Measurements from ENCODE around the gene BIRC6. TPM values are rescaled to one million over a fixed set of nuclear protein-coding genes. Genes with fewer than 3 reads are reported as not detected.

Gene BIRC6
- total and polyA plus RNA-seq, 8 donors = 71.6 to 94.6 (median 80.9) TPM

DNA sequence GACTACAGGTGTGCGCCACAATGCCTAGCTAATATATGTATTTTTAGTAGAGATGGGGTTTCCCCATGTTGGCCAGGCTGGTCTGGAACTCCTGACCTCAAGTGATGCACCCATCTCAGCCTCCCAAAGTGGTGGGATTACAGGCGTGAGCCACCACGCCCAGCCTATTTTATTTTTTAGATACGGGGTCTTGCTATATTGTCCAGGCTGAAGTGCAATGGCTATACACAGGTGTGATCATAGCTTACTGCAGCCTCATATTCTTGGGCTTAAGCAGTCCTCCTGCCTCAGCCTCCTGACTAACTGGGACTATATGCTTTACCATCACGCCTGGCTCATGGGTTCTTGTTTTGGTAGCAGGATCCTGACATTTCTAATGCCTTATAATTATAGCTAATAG is 42.4 kb downstream of the BIRC6 start:
- no peak overlapping the region for H3K27ac ChIP-seq
- ATAC-seq = no peak
- TF ChIP-seq, protein P1, sequence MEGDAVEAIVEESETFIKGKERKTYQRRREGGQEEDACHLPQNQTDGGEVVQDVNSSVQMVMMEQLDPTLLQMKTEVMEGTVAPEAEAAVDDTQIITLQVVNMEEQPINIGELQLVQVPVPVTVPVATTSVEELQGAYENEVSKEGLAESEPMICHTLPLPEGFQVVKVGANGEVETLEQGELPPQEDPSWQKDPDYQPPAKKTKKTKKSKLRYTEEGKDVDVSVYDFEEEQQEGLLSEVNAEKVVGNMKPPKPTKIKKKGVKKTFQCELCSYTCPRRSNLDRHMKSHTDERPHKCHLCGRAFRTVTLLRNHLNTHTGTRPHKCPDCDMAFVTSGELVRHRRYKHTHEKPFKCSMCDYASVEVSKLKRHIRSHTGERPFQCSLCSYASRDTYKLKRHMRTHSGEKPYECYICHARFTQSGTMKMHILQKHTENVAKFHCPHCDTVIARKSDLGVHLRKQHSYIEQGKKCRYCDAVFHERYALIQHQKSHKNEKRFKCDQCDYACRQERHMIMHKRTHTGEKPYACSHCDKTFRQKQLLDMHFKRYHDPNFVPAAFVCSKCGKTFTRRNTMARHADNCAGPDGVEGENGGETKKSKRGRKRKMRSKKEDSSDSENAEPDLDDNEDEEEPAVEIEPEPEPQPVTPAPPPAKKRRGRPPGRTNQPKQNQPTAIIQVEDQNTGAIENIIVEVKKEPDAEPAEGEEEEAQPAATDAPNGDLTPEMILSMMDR (IDR thresholded peaks at IDR 0.05) = no peak
- no peak for DNase-seq
- no peaks in the 10 kb centered on the region for H3K4me1 ChIP-seq
- H3K27me3 ChIP-seq = no peaks in the 10 kb centered on the region
- H3K9me3 ChIP-seq = no peaks in the 10 kb centered on the region
- intact Hi-C loops (cut with DNase I) = no loop called here
- no peak overlapping the region for H3K4me3 ChIP-seq
- peaks cover 0 to 83% of the 10 kb centered on the region in 2 donors for H3K36me3 ChIP-seq

DNA sequence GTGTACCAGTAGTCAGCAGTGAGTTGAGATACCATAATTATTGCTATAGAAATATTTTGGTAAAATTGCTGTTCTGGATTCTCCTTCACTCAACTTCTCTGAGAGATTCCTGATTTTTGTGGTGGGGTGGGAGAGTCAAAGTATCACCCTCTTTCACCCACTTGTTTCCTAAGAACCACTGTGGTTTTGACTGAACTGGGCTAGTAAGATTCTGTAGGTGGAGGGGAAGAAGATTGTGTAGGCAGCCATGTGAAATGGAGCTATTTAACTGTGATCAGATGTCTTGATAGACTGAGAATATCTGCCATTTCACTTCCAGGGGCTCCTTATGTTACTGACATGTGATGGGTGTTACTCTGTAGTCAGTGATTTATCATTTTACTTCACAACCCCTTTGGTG is 45.3 kb downstream of the BIRC6 start:
- Histone ChIP-seq H3K36me3 (peaks cover 0 to 84% of the 10 kb centered on the region in 2 donors), H3K9me3 (no peaks in the 10 kb centered on the region), H3K27ac (no peak overlapping the region), H3K4me3 (no peak overlapping the region), H3K27me3 (no peaks in the 10 kb centered on the region), H3K4me1 (no peaks in the 10 kb centered on the region)
- TF ChIP-seq, protein P1 (IDR thresholded peaks at IDR 0.05) = no peak
- no peak for DNase-seq
- no peak for ATAC-seq
- intact Hi-C loops (cut with DNase I) = no loop called here

DNA sequence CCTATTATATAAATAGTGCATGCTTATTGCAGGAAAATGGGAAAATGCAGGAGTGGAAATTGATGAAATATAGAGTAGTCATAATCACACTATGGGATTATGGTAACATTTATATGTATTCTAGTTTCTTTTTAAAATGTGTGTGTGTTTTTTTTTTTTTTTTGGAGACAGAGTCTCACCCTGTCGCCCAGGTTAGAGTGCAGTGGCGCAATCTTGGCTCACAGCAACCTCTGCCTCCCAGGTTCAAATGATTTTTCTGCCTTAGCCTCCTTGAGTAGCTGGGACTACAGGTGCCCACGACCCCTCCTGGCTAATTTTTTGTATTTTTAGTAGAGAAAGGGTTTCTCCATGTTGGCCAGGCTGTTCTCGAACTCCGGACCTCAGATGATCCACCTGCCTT is 47.0 kb downstream of the BIRC6 start:
- intact Hi-C loops (cut with DNase I) = no loop called here
- TF ChIP-seq, protein P1 (IDR thresholded peaks at IDR 0.05) = no peak
- no peak overlapping the region for H3K27ac ChIP-seq
- no peaks in the 10 kb centered on the region for H3K4me1 ChIP-seq
- H3K9me3 ChIP-seq = no peaks in the 10 kb centered on the region
- H3K27me3 ChIP-seq = no peaks in the 10 kb centered on the region
- peaks cover 0 to 88% of the 10 kb centered on the region in 2 donors for H3K36me3 ChIP-seq
- H3K4me3 ChIP-seq = no peak overlapping the region
- ATAC-seq (no peak), DNase-seq (no peak)

DNA sequence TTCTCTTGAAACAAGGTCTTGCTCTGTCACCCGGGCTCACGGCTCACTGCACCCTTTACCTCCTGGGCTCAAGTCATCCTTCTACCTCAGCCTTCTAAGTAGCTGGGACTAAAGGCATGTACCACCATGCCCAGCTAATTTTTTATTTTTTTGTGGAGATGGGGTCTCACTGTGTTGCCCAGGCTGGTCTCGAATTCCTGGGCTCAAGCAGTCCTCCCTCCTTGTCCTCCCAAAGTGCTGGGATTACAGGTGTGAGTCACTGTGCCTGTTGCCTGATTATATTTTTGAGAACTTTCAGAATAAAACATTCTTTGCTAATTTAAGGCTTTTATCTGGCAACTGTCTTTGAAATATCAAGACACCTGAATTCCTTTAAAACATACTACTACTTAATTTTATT is 47.9 kb downstream of the BIRC6 start:
- DNase-seq (no peak), ATAC-seq (no peak)
- H3K9me3 ChIP-seq = no peaks in the 10 kb centered on the region
- intact Hi-C loops (cut with DNase I) = no loop called here
- no peaks in the 10 kb centered on the region for H3K4me1 ChIP-seq
- no peak overlapping the region for H3K4me3 ChIP-seq
- peaks cover 0 to 86% of the 10 kb centered on the region in 2 donors for H3K36me3 ChIP-seq
- TF ChIP-seq, protein P1 (IDR thresholded peaks at IDR 0.05) = no peak
- H3K27ac ChIP-seq = no peak overlapping the region
- no peaks in the 10 kb centered on the region for H3K27me3 ChIP-seq

DNA sequence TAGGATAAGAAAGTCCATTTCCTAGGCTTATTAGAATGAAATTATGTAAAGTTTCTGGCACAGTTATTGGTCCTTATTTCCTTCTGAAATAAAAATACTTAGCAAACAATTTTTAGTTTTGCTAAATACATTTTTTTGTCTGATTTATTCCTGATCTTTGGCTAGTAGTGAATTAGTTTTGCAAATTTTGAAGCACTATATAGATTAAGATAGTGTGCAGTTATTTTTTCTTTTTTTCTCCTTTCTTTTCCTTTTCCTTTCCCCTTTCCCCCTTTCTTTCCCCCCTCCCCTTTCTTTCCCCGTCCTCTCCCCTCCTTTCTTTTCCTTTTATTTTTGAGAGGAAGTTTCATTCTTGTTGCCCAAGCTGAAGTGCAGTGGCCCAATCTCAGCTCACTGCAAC is 59.7 kb downstream of the BIRC6 start:
- H3K4me1 ChIP-seq = peaks cover 0 to 11% of the 10 kb centered on the region in 2 donors
- H3K9me3 ChIP-seq = no peaks in the 10 kb centered on the region
- TF ChIP-seq, protein P1 (IDR thresholded peaks at IDR 0.05) = no peak
- no peak overlapping the region for H3K27ac ChIP-seq
- intact Hi-C loops (cut with DNase I) = no loop called here
- peaks cover 0 to 64% of the 10 kb centered on the region in 2 donors for H3K36me3 ChIP-seq
- DNase-seq (no peak), ATAC-seq (no peak)
- no peaks in the 10 kb centered on the region for H3K27me3 ChIP-seq
- no peak overlapping the region for H3K4me3 ChIP-seq
